IPS-18a (cell line): ENCODE results near the gene UGT2B10.

Experiments used
- H3K27ac ChIP-seq: one replicate; pipeline ENCODE4 v1.5.1; 2013; ENCODE audit warnings: low read length
- H3K27me3 ChIP-seq: one replicate; pipeline ENCODE4 v1.6.1; 2013; ENCODE audit warnings: mild to moderate bottlenecking, low read length; ENCODE audit not compliant: control insufficient read depth, insufficient read depth
- H3K36me3 ChIP-seq: one replicate; pipeline ENCODE4 v1.6.1; 2013; ENCODE audit warnings: low read depth, low read length; ENCODE audit not compliant: control insufficient read depth
- H3K4me1 ChIP-seq: one replicate; pipeline ENCODE4 v1.6.1; 2013; ENCODE audit warnings: low read depth, low read length; ENCODE audit not compliant: control insufficient read depth
- H3K4me3 ChIP-seq: one replicate; pipeline ENCODE4 v1.5.1; 2013; ENCODE audit warnings: low read length
- H3K9ac ChIP-seq: one replicate; pipeline ENCODE4 v1.6.1; 2013; ENCODE audit warnings: mild to moderate bottlenecking, low read length, moderate library complexity
- H3K9me3 ChIP-seq: one replicate; pipeline ENCODE4 v1.6.1; 2013; ENCODE audit warnings: low read depth, low read length; ENCODE audit not compliant: control insufficient read depth

The UGT2B10 gene

GRCh38 chr4:68871809-68872642 lies 56.2 kb downstream of the UGT2B10 start:
- H3K9ac ChIP-seq, result no peak overlapping the region
- no peak overlapping the region for H3K27ac ChIP-seq
- H3K36me3 ChIP-seq, result no peaks in the 10 kb centered on the region
- no peaks in the 10 kb centered on the region for H3K4me1 ChIP-seq
- no peaks in the 10 kb centered on the region for H3K9me3 ChIP-seq
- H3K27me3 ChIP-seq, result no peaks in the 10 kb centered on the region
- H3K4me3 ChIP-seq, result no peak overlapping the region

GRCh38 chr4:68872643-68873502 lies 57.1 kb downstream of the UGT2B10 start:
- no peaks in the 10 kb centered on the region for H3K4me1 ChIP-seq
- no peaks in the 10 kb centered on the region for H3K9me3 ChIP-seq
- H3K27me3 ChIP-seq, result no peaks in the 10 kb centered on the region
- no peak overlapping the region for H3K27ac ChIP-seq
- H3K36me3 ChIP-seq, result no peaks in the 10 kb centered on the region
- H3K9ac ChIP-seq, result no peak overlapping the region
- no peak overlapping the region for H3K4me3 ChIP-seq

GRCh38 chr4:68874507-68874906 lies 58.7 kb downstream of the UGT2B10 start:
- Histone ChIP-seq H3K27ac (no peak overlapping the region), H3K9me3 (no peaks in the 10 kb centered on the region), H3K4me1 (no peaks in the 10 kb centered on the region), H3K4me3 (no peak overlapping the region), H3K27me3 (no peaks in the 10 kb centered on the region), H3K36me3 (no peaks in the 10 kb centered on the region), H3K9ac (no peak overlapping the region)

- no peak overlapping the region for H3K9ac ChIP-seq
- no peaks in the 10 kb centered on the region for H3K27me3 ChIP-seq
- no peak overlapping the region for H3K4me3 ChIP-seq
- no peaks in the 10 kb centered on the region for H3K36me3 ChIP-seq
- no peaks in the 10 kb centered on the region for H3K9me3 ChIP-seq
- H3K4me1 ChIP-seq, result no peaks in the 10 kb centered on the region
- H3K27ac ChIP-seq, result no peak overlapping the region
These were observed 61.8 kb downstream of the UGT2B10 start for GRCh38 chr4:68877555-68877954.

GRCh38 chr4:68878048-68878447 lies 62.3 kb downstream of the UGT2B10 start:
- Histone ChIP-seq H3K4me1 (no peaks in the 10 kb centered on the region), H3K27ac (no peak overlapping the region), H3K27me3 (no peaks in the 10 kb centered on the region), H3K9me3 (no peaks in the 10 kb centered on the region), H3K9ac (no peak overlapping the region), H3K4me3 (no peak overlapping the region), H3K36me3 (no peaks in the 10 kb centered on the region)
